IMR-90 (cell line): Measurements from ENCODE around the gene NMRK2. TPM values are rescaled to one million over a fixed set of nuclear protein-coding genes. Genes with fewer than 3 reads are reported as not detected.

Experiments used
- ATAC-seq: fragments of 200-7000 bp; cut with Tn5 transposase; 2 replicates; pipeline ENCODE4 v1.9.1; 2020; ENCODE audit warnings: low read depth, mild to moderate bottlenecking, moderate library complexity
- BruUV-seq: library from RNA; stranded (reverse); fragments of 400-500 nt; replicated peaks from 2 replicates; lab custom pipeline; 2021; lab: Mats Ljungman, UMichigan
- CTCF ChIA-PET: fragments of 300-600 bp; formaldehyde crosslinking; extraction: SDS; loops from one replicate; lab custom pipeline; 2021; ENCODE audit warnings: antibody characterized with exemption; lab: Yijun Ruan, JAX
- POLR2A ChIA-PET: fragments of 300-600 bp; sonication (Branson Sonifier 250); formaldehyde crosslinking; loops from one replicate; lab custom pipeline; 2022; ENCODE audit warnings: antibody characterized with exemption; ENCODE audit not compliant: unreplicated experiment; lab: Charles Lee
- DNase-seq: peaks from one replicate; pipeline ENCODE4 v3.0.0; 2013
- H2AFZ ChIP-seq: replicated peaks from 2 replicates; pipeline ENCODE3; 2013; ENCODE audit warnings: low read length, mild to moderate bottlenecking; ENCODE audit not compliant: poor library complexity
- H2AK5ac ChIP-seq: 2 replicates; pipeline ENCODE4 v1.6.1; 2013; ENCODE audit warnings: low read depth, low read length, inconsistent platforms
- H2AK9ac ChIP-seq: replicated peaks from 2 replicates; pipeline ENCODE3; 2013; ENCODE audit warnings: mild to moderate bottlenecking, low read depth, low read length, moderate library complexity; ENCODE audit not compliant: poor library complexity
- H2BK120ac ChIP-seq: 2 replicates; pipeline ENCODE4 v1.6.1; 2013; ENCODE audit warnings: low read depth, low read length, inconsistent platforms
- H2BK15ac ChIP-seq: 3 replicates; pipeline ENCODE4 v1.6.1; 2013; ENCODE audit warnings: low read depth, low read length, inconsistent platforms
- H2BK20ac ChIP-seq: 2 replicates; pipeline ENCODE4 v1.6.1; 2013; ENCODE audit warnings: low read depth, mild to moderate bottlenecking, inconsistent platforms, low read length, moderate library complexity
- H2BK5ac ChIP-seq: 2 replicates; pipeline ENCODE4 v1.6.1; 2013; ENCODE audit warnings: mild to moderate bottlenecking, low read depth, low read length, inconsistent platforms; ENCODE audit not compliant: poor library complexity, severe bottlenecking
- H3K14ac ChIP-seq: replicated peaks from 2 replicates; pipeline ENCODE4 v1.6.1; 2013; ENCODE audit warnings: low read depth, low read length, inconsistent platforms
- H3K18ac ChIP-seq: 2 replicates; pipeline ENCODE4 v1.6.1; 2013; ENCODE audit warnings: low read depth, low read length, control low read depth
- H3K23ac ChIP-seq: 2 replicates; pipeline ENCODE4 v1.6.1; 2013; ENCODE audit warnings: low read depth, low read length, inconsistent platforms
- H3K27ac ChIP-seq: 2 replicates; pipeline ENCODE4 v1.5.1; 2013; ENCODE audit warnings: mild to moderate bottlenecking, control low read depth, low read length; ENCODE audit not compliant: insufficient read depth
- H3K27me3 ChIP-seq: 2 replicates; pipeline ENCODE4 v1.6.1; 2013; ENCODE audit warnings: low read length; ENCODE audit not compliant: control insufficient read depth, insufficient read depth
- H3K36me3 ChIP-seq: 2 replicates; pipeline ENCODE4 v1.6.1; 2013; ENCODE audit warnings: low read length, mixed read lengths; ENCODE audit not compliant: control insufficient read depth, insufficient read depth
- H3K4ac ChIP-seq: 2 replicates; pipeline ENCODE4 v1.6.1; 2013; ENCODE audit warnings: low read depth, low read length, inconsistent platforms
- H3K4me1 ChIP-seq: 2 replicates; pipeline ENCODE4 v1.6.1; 2013; ENCODE audit warnings: low read length, mixed read lengths; ENCODE audit not compliant: control insufficient read depth, insufficient read depth
- H3K4me2 ChIP-seq: 2 replicates; pipeline ENCODE4 v1.6.1; 2013; ENCODE audit warnings: low read depth, mild to moderate bottlenecking, control low read depth, low read length, moderate library complexity
- H3K4me3 ChIP-seq: 2 replicates; pipeline ENCODE4 v1.5.1; 2013; ENCODE audit warnings: low read depth, mild to moderate bottlenecking, control low read depth, low read length, moderate library complexity; ENCODE audit not compliant: insufficient read depth
- H3K56ac ChIP-seq: 2 replicates; pipeline ENCODE4 v1.6.1; 2013; ENCODE audit warnings: low read length, inconsistent platforms; ENCODE audit not compliant: insufficient read depth; ENCODE audit errors: extremely low read depth
- H3K79me1 ChIP-seq, 2 experiments: 2 replicates each; pipeline ENCODE4 v1.6.1; 2013; ENCODE audit warnings: low read length in 2 of 2, inconsistent platforms in 1 of 2, low read depth in 1 of 2
- H3K9ac ChIP-seq: 2 replicates; pipeline ENCODE4 v1.6.1; 2013; ENCODE audit warnings: low read depth, low read length, control low read depth
- H3K9me1 ChIP-seq: 2 replicates; pipeline ENCODE4 v1.6.1; 2013; ENCODE audit warnings: low read length, inconsistent platforms; ENCODE audit not compliant: insufficient read depth
- H3K9me3 ChIP-seq: 2 replicates; pipeline ENCODE4 v1.6.1; 2013; ENCODE audit warnings: low read length; ENCODE audit not compliant: control insufficient read depth, insufficient read depth
- H4K20me1 ChIP-seq: 2 replicates; pipeline ENCODE4 v1.6.1; 2013; ENCODE audit warnings: low read length, inconsistent platforms; ENCODE audit not compliant: insufficient read depth
- H4K5ac ChIP-seq: 2 replicates; pipeline ENCODE4 v1.6.1; 2013; ENCODE audit warnings: mild to moderate bottlenecking, low read depth, low read length, control low read depth
- H4K8ac ChIP-seq, 2 experiments: 2 replicates each; pipeline ENCODE4 v1.6.1; 2013; ENCODE audit warnings: low read depth in 2 of 2, low read length in 2 of 2, control low read depth in 1 of 2, inconsistent platforms in 1 of 2
- H4K91ac ChIP-seq: 2 replicates; pipeline ENCODE4 v1.6.1; 2013; ENCODE audit warnings: low read depth, low read length, inconsistent platforms; ENCODE audit not compliant: insufficient read depth
- CEBPB ChIP-seq: IDR thresholded peaks from 2 replicates; pipeline ENCODE4 v1.6.1; 2012; ENCODE audit warnings: low read depth, low read length, improper control_type of control experiment
- CHD1 ChIP-seq: IDR thresholded peaks from 2 replicates; pipeline ENCODE4 v1.6.1; 2012; ENCODE audit warnings: low read depth, low read length, improper control_type of control experiment
- FOS ChIP-seq: fragments of 150-350 bp; IDR thresholded peaks from 2 replicates; pipeline ENCODE4 v1.6.1; 2016; ENCODE audit warnings: low read depth, low read length
- MAZ ChIP-seq: IDR thresholded peaks from 2 replicates; pipeline ENCODE4 v1.6.1; 2012; ENCODE audit warnings: low read depth, mild to moderate bottlenecking, low read length, improper control_type of control experiment, moderate library complexity, borderline replicate concordance
- RFX5 ChIP-seq: IDR thresholded peaks from 2 replicates; pipeline ENCODE4 v1.8.0; 2012; ENCODE audit warnings: low read depth, mild to moderate bottlenecking, low read length, moderate library complexity
- SMC3 ChIP-seq: fragments of 150-350 bp; IDR thresholded peaks from 2 replicates; pipeline ENCODE4 v1.6.1; 2016; ENCODE audit warnings: low read depth, mild to moderate bottlenecking, antibody characterized with exemption, low read length, moderate library complexity
- USF2 ChIP-seq: fragments of 150-350 bp; IDR thresholded peaks from 2 replicates; pipeline ENCODE4 v1.6.1; 2017; ENCODE audit warnings: mild to moderate bottlenecking, antibody characterized with exemption, low read length, low read depth
- WGBS, 2 experiments: methylation state at CpG; one replicate each; pipeline versions ENCODE4 v1.1.5 to v1.1.7; 2013; ENCODE audit warnings: missing lambda C conversion rate in 2 of 2; ENCODE audit not compliant: insufficient read length in 1 of 2; ENCODE audit errors: extremely low coverage in 2 of 2; 5-methylcytosine and 5-hydroxymethylcytosine counted together
- dilution Hi-C: fragments of 300-500 bp; cut with HindIII; formaldehyde crosslinking; loops from one replicate; pipeline ENCODE4 v1.14.3; 2018; ENCODE audit warnings: low sequenced_read_pairs; ENCODE audit not compliant: unreplicated experiment
- in situ Hi-C: fragments of 300-500 bp; cut with MboI; formaldehyde crosslinking; loops from 3 replicates; pipeline ENCODE4 v1.14.3; 2019; ENCODE audit warnings: low sequenced_read_pairs, inconsistent platforms, mixed read lengths
- intact Hi-C: fragments of 100-400 bp; cut with micrococcal nuclease; formaldehyde crosslinking; loops from 2 replicates; pipeline ENCODE4 v1.10.0; 2022
- polyA plus RNA-seq, 3 experiments: library from polyadenylated mRNA; depleted of rRNA; stranded (reverse); fragments of >200 nt; gene quantifications; 2 replicates each; pipeline ENCODE4 v1.2.3, GENCODE V29; 2012; ENCODE audit warnings: low replicate concordance in 1 of 3
- total RNA-seq: library from RNA; depleted of rRNA; stranded (reverse); fragments of >200 nt; gene quantifications from 2 replicates; pipeline ENCODE4 v1.2.3, GENCODE V29; 2012

NMRK2 gene
- total and polyA plus RNA-seq, 2 of the 4 experiments (the other 2 are of a cell fraction): not detected

GRCh38 chr19:3959766-3960131, 26.9 kb downstream of the NMRK2 start:
- Histone ChIP-seq H3K14ac (no peak overlapping the region), H3K9ac (no peak overlapping the region), H2BK5ac (no peak overlapping the region), H2BK20ac (no peak overlapping the region), H3K4me1 (no peaks in the 10 kb centered on the region), H3K23ac (no peak overlapping the region), H3K4ac (no peak overlapping the region), H4K91ac (no peak overlapping the region), H4K20me1 (peaks cover 95% of the 10 kb centered on the region), H3K4me3 (no peak overlapping the region), H2AK9ac (no peak overlapping the region), H2AK5ac (no peak overlapping the region), H2BK15ac (no peak overlapping the region), H3K56ac (no peak overlapping the region), H3K27me3 (no peaks in the 10 kb centered on the region), H4K8ac (no peak overlapping the region), H3K9me1 (peaks cover 11% of the 10 kb centered on the region), H3K27ac (no peak overlapping the region), H3K9me3 (no peaks in the 10 kb centered on the region), H4K5ac (no peak overlapping the region), H3K18ac (no peak overlapping the region), H3K36me3 (peaks cover 76% of the 10 kb centered on the region), H2AFZ (no peak overlapping the region), H3K79me1 (peaks cover 12 to 81% of the 10 kb centered on the region in 2 experiments), H2BK120ac (no peak overlapping the region), H3K4me2 (no peak overlapping the region)
- no peak for DNase-seq
- BruUV-seq: no TSS peak
- 100% methylated on average over 1 of the region's 15 CpGs; no CpG with 5 or more reads in 1 of the 2 experiments for WGBS, 2 experiments
- dilution Hi-C loops (no loop called here), intact Hi-C loops (no loop called here), in situ Hi-C loops (no loop called here)
- TF ChIP-seq USF2: no peak
- no peak for TF ChIP-seq CHD1
- TF ChIP-seq RFX5: no peak
- no peak for TF ChIP-seq FOS
- TF ChIP-seq MAZ: no peak
- no peak for TF ChIP-seq SMC3
- TF ChIP-seq CEBPB: no peak
- ChIA-PET POLR2A (no interaction called here), CTCF (no interaction called here)
- no peak for ATAC-seq
